Stimulated activated CD8-positive, alpha-beta memory T cell treated with anti-CD3 and anti-CD28 coated beads, Interleukin-15, amount 100 ng/mL, for 1 hour (primary cell): ENCODE results near the gene CDC42EP2.

Experiments used
- DNase-seq: peaks from one replicate; pipeline ENCODE4 v3.0.0-alpha.2; 2020; ENCODE audit warnings: low read depth

CDC42EP2 gene

DNA sequence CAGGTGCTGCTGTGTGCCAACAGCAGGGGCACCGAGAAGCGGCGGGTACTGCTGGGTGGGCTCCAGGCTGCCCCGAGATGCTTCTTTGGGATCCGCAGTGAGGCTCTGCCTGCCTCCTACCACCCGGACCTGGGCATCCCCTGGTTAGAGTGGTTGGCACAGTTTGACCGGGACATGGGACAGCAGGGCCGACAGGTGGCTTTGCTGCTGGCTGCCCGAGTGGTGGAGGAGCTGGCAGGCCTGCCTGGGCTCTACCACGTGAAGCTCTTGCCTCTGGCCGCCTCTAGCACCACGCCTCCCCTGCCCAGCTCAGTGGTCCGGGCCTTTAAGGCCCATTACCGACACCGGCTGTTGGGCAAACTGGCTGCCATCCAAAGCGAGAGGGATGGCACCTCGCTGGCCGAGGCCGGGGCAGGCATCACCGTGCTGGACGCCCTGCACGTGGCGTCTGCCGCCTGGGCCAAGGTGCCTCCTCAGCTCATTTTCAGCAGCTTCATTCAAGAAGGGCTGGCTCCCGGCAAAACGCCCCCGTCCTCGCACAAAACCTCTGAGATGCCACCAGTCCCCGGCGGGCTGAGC lies 41.8 kb downstream of the CDC42EP2 start:
- DNase-seq, result no peak

DNA sequence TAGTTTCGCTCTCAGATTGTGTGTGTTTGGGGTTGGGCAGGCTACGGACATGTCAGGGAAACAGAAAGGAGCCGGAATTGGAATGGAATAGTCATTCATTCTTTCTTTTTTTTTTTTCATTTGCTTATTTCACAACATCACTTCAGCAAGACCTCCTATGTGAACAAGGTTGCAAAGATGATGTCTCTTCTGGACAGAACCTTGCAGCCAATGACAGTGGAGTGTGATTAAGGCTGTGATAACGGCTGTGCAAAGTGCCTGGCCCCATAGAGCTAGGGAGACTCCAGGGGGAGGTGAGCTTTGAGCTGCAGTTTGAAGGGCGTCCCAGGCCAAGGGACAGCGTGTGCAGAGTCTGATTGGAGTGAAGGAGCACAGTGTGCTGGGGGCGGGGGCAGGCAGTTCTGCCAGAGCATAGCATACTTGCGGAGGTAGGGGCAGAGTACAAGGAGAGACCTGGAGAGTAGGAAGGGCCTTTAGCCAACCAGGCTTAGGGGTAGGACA lies 43.2 kb downstream of the CDC42EP2 start:
- DNase-seq, result no peak

DNA sequence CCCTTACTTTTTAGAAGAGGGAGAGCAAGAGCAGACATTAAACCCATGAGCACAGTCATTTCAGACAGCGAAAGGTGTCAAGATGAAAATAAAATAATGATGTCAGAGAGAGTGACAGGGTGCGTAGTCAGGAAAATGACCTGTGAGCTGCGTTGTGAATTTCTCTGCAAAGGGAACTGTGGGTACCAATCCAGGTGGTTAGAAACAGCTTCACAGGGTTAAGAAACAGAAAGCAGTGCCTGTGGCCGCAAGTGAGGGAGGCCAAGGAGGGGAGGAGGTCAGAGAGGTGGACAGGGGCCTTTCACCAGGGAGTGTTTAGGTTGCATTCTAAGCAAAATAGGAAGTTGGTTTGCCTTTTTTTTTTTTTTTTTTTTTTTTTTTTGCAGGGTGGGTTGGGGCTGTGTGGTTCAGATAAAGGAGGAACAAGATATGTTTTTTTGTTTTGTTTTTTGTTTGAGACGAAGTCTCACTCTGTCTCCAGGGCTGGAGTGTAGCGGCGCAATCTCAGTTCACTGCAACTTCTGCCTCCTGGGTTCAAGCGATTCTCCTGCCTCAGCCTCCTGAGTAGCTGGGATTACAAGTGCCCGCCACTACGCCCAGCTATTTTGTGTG lies 47.8 kb downstream of the CDC42EP2 start:
- no peak for DNase-seq

DNA sequence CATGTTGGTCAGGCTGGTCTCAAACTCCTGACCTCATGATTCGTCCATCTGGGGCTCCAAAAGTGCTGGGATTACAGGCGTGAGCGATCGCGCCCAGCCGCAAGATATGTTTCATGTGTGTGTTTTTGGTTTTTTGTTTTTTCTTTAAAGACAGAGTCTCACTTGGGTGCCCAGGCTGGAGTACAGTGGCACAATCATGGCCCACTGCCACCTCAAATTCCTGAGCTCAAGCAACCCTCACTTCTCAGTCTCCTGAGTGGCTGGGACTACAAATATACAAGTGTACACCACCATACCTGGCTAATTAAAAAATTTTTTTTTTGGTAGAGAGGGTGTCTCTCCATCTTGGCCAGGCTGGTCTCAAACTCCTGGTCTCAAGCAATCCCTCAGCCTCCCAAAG lies 48.3 kb downstream of the CDC42EP2 start:
- no peak for DNase-seq

DNA sequence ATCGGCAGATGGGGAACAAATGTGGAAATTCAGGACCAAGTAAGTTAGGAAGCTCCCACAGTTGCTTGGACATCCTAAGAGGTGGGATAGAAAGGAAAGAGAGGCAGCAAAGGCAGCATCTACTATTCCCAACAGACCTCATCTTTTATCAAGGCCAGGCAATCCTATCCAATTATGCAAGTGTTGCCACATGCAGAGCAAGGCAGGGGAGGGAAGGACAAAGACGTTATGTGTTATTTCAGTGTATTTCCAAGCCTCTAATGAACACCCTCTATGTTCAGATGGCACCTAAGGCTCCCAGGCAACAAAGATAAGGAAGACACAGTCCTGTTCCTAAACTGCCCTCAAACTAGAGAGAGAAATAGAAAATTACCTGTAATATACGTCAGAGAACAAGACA lies 49.1 kb downstream of the CDC42EP2 start:
- DNase-seq, result no peak

DNA sequence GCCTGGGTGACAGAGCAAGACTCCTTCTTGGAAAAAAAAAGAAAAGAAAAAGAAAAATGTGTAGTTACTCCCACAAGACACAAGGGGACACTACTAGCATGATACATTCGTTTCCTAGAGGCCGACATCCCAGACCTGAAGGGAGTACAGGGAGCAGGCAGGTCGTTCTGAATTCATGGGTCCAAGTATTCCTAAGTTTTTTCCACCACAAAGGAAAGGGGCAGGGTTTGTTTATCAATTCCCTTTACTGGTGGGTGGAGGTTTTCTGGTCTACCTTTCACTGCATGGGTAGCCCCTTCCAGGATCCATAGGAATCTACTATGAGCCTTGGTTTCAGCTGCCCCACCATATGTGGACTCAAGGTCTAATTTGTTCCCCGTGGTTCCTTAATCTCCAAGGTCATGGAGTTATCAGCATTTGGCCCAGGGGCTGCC lies 51.7 kb downstream of the CDC42EP2 start:
- DNase-seq, result no peak

DNA sequence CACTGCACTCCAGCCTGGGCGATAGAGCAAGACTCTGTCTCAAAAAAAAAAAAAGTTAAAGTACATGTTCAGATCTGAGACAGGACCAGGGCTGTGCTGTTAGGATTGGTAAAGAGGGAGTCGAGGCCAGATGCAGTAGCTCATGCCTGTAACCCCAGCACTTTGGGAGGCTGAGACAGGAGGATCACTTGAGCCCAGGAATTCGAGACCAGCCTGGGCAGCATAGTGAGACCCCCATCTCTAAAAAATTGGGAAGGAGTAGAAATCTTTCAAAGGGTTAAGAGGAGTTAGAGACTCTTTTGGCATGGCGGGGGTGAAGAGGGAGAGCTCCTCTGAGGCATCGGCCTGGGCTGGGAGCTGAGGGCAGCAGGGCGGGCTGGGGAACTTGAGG lies 56.0 kb downstream of the CDC42EP2 start:
- DNase-seq, result no peak
